HG02623 (cell line): ENCODE measurements around the gene CEP20.

ENCODE experiments used
- ATAC-seq: cut with Tn5 transposase; IDR thresholded peaks from one replicate; pipeline ENCODE4 v1.9.1; 2021; ENCODE audit warnings: moderate library complexity; ENCODE audit not compliant: unreplicated experiment

CEP20 gene

DNA sequence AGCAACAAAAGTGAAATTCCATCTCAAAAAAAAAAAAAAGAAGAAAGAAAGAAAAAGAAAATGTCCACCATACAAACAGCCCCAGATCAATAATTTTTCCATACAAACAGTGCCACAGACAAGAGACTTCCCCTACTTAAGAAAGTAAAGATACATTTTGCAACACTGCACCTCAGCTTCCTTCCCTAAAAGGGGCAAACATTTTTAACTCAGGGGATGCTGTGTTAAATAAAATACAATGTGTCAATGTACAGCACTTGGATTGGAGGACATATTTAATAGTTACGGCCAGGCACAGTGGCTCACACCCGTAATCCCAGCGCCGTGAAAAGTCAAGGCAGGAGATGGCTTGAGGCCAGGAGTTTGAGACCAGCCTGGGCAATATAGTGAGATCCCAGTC lies 53.9 kb downstream of the CEP20 start:
- no peak for ATAC-seq

DNA sequence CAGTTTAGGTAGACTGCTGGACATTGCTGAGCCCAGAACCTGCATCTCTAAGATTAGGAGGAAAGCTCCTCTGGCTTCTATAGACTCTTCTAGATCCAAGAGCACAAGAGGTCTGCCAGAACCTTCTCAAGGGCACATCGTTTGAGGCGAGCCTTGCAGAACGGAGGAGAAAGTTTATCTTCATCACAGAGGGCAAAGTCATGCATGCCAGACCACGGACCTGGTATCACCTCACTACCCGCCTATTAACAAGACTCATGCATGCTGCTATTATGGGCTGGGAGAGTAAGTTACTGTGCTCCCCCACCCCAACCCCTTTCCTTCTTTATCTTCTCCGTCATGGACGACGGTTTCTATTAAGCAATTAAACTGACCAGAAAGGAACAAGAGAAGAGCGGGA lies 54.9 kb downstream of the CEP20 start:
- ATAC-seq = no peak

DNA sequence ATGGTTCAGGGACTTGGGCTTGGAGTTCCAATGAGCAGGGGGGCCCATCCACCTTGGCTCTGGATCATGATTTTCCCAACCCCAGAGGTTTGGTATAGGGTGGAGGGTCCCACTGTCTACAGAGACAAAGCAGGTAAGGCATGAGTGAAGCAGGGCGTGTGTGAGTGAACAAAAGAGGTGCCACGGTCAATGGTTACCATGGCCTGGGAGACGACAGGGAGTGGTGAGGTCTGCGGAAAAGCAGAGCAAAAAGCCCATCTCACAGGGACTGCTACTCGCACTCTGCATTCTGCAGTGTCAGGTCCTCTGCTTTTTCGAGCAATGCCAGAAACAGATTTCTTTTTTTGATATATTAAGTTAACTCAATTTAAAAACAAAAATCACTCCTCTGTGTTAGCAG lies 56.2 kb downstream of the CEP20 start:
- ATAC-seq = no peak

DNA sequence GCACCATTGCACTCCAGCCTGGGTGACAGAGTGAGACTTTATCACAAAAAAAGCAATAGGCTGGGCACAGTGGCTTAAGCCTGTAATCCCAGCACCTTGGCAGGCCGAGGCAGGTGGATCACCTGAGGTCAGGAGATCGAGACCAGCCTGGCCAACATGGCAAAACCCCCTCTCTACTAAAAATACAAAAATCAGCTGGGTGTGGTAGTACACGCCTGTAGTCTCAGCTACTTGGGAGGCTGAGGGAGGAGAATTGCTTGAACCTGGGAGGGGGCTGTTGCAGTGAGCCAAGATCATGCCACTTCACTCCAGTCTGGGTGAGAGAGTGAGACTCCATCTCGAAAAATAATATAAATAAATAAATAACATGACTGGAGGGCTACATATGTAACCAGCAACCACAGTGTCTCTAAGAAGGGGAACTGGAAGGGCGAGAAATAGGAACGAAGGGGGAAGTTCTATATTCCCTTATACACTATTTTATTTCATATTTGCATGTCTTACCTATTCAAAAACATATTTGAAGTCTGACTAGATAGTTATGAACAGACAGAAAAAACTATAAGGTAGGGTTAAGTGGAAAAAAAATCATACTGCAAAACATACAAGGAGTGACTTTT lies 57.5 kb downstream of the CEP20 start:
- no peak for ATAC-seq

DNA sequence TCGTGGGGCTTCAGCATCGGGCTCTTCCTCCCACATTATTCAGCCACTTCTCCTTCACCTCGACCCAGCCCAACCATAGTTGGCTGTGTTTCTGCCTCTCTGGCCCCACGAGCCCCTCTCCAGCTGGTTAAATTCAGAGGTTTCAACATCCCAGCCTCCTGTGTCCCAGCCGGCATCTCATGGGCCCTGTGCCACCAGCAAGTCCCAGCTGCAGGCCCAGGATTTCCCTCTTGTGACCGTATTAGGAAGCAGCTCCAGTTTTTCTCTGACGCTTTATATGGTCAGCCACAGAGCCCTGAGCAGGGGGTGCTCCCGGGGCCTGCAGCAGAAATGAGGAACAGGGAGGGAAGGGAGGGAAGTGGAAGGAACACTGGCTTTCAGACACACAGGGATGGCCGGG lies 58.9 kb downstream of the CEP20 start:
- no peak for ATAC-seq

DNA sequence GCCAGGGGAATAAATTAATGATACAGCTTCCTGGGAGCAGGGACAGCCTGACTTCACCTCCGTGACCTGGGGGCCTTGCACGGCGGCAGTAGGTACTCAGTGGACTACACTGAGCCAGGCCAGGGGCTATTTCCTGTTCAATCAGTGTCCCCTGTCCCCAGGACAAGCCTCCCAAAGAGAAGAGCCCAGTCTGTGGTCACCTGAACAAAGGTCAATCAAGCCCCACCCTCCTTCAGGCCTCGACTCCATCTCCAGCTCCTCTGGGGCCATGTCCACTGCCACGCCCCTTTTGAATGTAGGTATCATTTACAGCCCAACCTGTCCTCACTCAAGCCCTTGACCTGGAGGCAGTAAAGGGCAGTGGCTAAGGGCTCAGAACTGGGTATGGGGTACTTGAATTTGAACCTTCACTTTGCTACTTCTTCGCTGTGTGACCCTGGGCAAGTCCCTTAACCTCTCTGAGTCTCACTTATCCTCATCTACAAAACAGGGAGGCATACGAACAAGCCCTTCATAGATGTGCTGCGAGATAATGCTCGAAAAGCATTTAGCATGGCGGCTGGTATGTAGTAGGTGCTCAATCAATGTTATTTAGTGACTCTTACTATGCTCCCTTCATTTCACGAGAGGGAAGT lies 60.6 kb downstream of the CEP20 start:
- ATAC-seq = no peak

DNA sequence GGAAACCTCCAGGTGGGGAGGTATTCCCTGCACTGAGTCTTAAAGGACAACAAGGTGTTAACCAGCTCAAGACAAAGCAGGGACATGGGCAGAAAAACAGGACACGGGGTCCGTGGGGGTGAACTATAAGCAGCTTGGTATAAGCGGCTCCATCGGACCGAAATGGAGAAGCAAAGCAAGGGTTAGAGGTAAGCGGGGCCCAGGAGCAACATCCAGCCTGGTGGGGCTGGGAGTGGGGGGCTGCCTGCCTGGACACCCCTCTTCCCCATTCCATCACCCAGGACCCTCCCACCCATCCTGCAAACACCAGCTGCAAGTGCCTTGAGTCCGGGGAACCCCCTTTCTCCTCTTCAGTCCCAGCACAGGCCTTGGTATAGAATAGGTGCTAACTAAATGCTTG lies 61.1 kb downstream of the CEP20 start:
- no peak for ATAC-seq

DNA sequence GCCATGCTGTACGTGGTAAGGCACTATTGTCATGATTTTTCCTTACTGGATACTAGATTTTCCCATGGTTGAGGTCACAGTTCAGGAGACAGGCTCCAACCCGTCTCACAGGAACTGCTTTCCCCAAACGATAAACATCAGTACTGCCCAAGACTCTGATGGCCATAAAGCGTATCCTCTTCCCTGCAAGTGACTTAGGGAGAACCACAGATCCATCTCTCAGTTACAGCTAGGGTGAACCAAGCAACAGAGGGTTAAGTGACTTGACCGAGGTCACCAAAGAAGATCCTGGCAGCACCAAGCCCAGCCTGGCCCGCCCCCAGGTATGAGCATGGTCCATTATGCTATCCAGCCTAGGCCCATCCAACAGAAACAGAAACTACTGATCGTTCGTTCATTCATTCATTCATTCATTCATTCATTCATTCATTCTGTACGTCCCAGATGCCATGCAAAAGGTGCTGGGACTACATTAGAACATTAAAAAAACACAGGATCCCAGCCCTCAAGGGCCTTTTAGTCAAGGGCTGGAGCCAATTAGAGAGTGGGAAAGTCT lies 62.6 kb downstream of the CEP20 start:
- ATAC-seq = no peak

DNA sequence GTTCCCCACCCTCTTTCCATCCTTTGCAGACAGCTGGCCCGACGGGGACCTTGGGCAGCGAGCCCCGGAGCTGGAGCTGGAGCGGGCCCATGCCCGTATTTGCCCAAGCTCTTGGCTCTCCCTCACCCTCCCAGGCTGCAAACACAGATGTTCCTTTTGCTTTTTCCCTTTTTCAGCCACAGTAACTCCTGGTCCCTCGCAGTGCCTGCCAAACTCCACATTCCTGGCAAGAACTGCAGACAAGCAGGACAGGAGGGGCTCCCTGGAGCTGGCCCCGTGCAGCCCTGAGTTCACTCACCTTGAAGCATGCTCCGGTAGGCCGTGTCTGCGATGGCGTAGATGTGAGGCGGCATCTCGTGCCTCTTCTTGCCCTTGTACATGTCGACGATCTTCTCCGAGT lies 65.4 kb downstream of the CEP20 start:
- no peak for ATAC-seq

DNA sequence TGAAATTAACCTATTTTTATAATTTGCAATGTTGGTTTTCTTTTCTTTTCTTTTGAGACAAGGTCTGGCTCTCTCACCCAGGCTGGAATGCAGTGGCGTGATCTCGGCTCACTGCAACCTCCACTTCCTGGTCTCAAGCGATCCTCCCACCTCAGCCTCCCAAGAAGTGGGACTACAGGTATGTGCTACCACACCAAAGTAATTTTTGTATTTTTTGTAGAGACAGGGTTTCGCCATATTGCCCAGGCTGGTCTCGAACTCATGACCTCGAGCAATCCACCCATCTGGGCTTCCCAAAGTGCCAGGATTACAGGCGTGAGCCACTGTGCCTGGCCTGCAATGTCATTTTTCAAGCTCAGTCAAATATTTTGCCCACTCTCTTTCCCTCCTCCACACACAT lies 67.6 kb downstream of the CEP20 start:
- ATAC-seq = no peak

DNA sequence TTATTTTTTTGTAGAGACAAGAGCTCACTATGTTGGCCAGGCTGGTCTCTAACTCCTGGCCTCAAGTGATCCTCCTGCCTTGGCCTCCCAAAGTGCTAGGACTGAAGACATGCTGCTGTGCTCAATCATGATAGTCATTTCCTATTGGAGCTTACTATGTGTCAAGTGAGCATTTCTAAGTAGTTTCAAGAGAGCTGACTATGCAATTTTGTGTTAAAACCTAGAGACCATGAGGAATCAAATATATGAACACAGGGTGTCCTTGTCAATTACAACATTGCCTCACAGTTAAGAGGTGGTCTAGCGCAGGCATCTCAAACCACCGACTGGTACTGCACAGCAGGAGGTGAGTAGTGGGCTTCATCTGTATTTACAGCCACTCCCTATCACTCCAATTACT lies 69.4 kb downstream of the CEP20 start:
- no peak for ATAC-seq

DNA sequence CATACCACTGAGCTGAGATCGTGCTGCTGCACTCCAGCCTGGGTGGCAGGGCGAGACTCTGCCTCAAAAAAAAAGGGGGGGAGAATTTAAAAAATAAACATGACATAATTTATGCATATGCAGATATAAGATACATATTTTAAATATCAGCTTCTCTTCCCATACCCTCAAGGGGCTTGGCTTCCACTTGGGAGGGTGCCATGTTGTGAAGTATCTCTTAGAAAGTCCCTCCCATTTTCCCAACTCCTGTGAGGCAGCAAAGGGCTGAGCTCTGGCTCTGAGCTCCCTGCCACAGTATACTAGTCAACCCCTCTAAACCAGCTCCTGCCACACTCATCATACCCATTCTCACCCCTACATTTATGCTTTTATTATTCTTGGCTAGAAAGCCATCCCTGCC lies 71.0 kb downstream of the CEP20 start:
- ATAC-seq = no peak

DNA sequence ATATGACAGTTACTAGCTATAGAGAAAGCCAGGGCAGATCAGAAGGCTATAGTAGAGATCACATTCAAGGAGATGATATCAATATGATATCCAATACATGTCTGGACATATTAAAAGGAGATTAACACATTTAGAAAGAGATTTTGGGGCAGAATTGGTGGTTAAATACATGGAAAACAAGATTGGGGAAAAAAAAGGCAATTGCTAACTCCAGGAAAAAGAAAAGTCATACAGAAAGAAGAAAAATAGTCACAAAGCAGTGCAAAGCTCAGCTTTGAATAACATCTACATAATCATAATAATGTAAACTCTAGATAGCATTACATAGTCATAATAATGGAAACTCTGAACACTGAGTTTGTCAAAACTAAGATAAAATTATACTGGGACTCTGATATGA lies 72.2 kb downstream of the CEP20 start:
- no peak for ATAC-seq
